OCI-LY1 (cell line): ENCODE measurements around the gene AAMDC.

Source experiments
- EZH2 ChIP-seq: fragments of 200-600 bp; sonication (generic), shearing (Covaris generic); IDR thresholded peaks from 2 replicates; pipeline ENCODE4 v1.8.0; 2017; ENCODE audit warnings: borderline replicate concordance, mixed run types, mild to moderate bottlenecking, antibody characterized with exemption, low read length, moderate library complexity, mixed read lengths
- TF ChIP-seq, protein P1 (sequence below): fragments of 200-600 bp; sonication (generic), shearing (Covaris generic); IDR thresholded peaks from 2 replicates; pipeline ENCODE4 v1.5.1; 2017; ENCODE audit warnings: mild to moderate bottlenecking, antibody characterized with exemption, low read length, moderate library complexity, mixed read lengths

DNA sequence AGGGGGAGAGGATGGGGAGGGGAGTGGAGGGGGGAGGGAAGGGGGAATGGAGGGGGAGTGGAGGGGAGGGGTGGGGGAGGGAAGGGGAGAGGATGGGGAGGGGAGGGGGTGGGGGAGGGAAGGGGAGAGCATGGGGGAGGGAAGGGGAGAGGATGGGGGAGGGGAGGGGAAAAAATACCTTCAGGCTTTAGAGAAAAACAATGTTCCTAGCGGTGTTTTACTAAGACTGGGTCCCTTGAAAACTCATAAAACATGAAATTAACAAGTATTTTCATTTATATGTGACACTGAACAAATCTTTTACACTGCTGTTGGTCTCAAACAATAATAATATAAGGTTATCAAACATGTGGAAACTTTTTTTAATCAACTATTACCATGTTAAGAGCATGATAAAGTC, 42.8 kb upstream of the AAMDC start:
- no peak for TF ChIP-seq EZH2
- TF ChIP-seq, protein P1, sequence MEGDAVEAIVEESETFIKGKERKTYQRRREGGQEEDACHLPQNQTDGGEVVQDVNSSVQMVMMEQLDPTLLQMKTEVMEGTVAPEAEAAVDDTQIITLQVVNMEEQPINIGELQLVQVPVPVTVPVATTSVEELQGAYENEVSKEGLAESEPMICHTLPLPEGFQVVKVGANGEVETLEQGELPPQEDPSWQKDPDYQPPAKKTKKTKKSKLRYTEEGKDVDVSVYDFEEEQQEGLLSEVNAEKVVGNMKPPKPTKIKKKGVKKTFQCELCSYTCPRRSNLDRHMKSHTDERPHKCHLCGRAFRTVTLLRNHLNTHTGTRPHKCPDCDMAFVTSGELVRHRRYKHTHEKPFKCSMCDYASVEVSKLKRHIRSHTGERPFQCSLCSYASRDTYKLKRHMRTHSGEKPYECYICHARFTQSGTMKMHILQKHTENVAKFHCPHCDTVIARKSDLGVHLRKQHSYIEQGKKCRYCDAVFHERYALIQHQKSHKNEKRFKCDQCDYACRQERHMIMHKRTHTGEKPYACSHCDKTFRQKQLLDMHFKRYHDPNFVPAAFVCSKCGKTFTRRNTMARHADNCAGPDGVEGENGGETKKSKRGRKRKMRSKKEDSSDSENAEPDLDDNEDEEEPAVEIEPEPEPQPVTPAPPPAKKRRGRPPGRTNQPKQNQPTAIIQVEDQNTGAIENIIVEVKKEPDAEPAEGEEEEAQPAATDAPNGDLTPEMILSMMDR: no peak
